ENCODE measurements around the gene LMBRD2.

Gene LMBRD2

DNA sequence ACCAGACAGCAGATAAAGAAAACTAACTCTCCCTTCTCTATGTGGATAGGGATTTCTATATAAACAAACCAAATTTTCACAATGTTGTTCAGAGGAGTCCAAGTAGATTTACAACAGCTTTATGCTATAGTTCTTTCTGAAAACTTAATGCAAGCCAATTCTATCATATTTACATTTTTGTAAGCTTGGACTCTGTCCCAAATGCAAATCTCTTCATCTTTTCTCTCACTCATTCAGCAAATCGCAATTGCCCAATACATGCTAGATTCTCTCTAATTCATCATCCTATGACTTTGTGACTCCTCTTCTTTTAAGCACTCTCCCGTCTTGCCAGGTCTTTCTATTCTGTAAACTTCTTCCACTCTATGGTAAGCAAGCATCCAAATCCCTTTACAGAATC lies 45.9 kb downstream of the LMBRD2 start:
- DNase-seq (ENCODE audit: low spot score) = no peak

- DNase-seq (ENCODE audit: low spot score) = no peak
These were observed 51.9 kb downstream of the LMBRD2 start for GRCh38 chr5:36099748-36100147.

GRCh38 chr5:36096486-36096885 lies 55.2 kb downstream of the LMBRD2 start:
- no peak for DNase-seq (ENCODE audit: low spot score)

GRCh38 chr5:36089989-36090388 lies 61.7 kb downstream of the LMBRD2 start:
- no peak for DNase-seq (ENCODE audit: low spot score)

GRCh38 chr5:36079200-36079781 lies 72.4 kb downstream of the LMBRD2 start:
- peak; percentile 53 for DNase-seq (ENCODE audit: low spot score)

GRCh38 chr5:36078430-36078829 lies 73.3 kb downstream of the LMBRD2 start:
- no peak for DNase-seq (ENCODE audit: low spot score)

GRCh38 chr5:36073595-36074216 lies 78.0 kb downstream of the LMBRD2 start:
- no peak for DNase-seq (ENCODE audit: low spot score)

DNA sequence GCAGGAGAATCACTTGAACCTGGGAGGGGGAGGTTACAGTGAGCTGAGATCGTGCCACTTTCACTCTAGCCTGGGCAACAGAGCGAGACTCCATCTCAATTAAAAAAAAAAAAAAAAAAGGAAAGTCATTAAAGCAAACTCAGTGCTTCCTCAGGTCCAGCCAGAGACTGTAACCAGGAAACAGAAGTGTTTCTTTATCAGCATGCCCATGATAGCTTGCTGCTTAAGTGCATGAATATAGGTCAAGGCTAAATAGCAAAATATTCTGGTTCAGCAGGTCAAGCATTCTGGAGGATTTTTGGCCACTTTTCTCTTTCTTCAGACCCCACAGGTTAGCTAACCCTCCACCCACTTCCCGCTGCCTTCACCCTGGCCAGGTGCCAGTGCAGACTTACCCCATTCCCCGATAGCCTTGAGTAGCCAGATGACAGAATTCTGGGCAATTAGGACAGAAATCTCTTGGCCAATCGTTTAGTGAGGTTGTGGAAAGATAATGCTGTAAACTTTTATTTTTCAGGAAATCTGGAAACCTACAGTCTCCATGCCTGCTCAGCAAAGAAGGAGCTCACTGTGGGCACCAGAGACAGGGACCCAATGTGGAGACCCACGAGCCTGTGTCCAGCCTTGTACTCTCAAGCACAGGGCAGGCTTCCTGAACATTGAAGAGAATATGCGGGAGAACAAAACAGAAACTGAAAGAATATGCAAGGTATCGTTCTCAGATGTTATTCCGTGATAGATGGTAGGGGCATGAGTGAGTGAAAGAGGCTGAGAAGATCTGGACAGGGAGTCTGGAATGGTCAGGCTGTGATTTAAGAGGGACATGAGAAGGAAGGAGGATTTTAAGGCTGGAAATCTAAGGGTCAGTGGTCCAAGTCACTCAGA lies 80.8 kb downstream of the LMBRD2 start:
- no peak for DNase-seq (ENCODE audit: low spot score)

DNA sequence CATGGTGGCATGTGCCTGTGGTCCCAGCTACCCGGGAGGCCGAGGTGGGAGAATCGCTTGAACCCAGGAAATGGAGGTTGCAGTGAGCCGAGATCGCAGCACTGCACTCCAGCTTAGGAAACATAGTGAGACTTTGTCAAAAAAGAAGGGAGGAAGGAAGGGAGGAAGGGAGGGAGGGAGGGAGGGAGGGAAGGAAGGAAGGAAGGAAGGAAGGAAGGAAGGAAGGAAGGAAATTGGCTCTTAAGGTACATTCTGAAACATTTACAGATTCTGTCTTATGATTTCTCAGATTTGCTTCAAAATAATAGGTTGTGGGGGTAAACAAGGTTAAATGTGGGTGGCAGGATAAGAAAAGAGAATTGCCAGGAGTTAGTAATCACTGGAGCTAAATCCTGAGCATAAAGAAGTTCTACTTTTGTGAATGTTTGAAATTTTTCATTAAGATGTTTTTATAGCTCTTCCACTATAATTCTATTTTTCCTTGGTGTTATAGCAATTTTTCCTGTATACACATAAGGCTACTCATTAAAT lies 82.9 kb downstream of the LMBRD2 start:
- no peak for DNase-seq (ENCODE audit: low spot score)

DNA sequence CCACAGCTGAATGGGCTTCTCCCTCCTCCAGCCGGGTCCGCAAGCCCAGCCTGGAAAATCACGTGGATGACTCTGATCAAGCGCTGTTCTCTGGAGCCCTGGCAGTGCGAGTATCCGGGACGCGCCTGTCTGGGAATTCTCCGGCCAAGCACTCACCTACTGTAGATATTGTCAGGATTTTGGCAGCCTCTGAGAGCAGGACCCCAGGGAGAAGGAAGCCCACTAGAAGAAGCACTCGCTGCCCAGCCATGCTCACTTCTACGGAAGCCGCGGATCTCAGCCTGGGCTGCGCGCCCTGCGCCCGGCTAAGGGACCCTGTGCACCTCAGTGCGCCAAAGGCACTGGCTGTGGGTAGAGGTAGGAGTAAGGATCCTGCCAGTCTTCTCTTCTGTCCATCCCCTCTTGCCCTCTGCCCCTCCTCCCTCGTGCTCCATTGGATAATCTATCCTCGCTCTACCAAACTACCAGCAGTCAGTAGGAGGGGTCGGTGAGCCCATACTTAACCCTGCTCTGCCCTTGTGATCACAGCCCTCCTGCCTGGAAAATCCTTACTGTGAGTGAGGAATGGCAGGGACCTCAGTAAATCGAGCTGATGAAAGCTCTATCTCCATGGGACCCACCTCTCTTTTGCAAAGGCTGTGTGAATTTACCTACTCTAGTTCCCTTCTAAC lies 85.0 kb downstream of the LMBRD2 start, which contains the start of gene UGT3A2:
TSS of gene UGT3A2 (minus strand) at position 343 of the 671 bp plus-strand sequence. CDS start at position 250, 93 bp downstream.
- DNase-seq (ENCODE audit: low spot score) = no peak

- no peak for DNase-seq (ENCODE audit: low spot score)
These were observed 85.6 kb downstream of the LMBRD2 start for GRCh38 chr5:36066001-36066539.

DNA sequence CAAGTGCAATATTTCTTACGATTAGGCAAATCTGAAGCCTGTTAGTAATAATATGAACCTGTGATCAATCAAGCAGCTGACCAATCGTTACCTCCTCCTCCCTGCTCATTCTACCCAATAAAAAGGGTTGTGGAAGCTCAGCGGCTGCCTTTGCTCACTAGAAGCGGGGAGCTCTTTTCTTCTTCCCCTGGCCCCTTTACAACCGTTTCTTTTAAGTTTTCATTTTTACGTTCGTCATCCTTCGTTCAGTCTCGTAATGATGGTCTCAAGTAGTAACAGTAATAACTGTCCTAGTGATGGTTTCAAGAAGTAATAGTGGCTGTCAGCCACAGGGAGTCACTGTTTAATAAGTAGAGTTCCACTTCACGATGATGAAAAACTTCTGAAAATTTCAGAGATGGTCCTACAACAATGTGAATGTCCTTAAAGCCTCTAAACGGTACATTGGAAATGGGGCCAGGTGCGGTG lies 91.2 kb downstream of the LMBRD2 start:
- DNase-seq (ENCODE audit: low spot score) = peak; percentile 24

DNA sequence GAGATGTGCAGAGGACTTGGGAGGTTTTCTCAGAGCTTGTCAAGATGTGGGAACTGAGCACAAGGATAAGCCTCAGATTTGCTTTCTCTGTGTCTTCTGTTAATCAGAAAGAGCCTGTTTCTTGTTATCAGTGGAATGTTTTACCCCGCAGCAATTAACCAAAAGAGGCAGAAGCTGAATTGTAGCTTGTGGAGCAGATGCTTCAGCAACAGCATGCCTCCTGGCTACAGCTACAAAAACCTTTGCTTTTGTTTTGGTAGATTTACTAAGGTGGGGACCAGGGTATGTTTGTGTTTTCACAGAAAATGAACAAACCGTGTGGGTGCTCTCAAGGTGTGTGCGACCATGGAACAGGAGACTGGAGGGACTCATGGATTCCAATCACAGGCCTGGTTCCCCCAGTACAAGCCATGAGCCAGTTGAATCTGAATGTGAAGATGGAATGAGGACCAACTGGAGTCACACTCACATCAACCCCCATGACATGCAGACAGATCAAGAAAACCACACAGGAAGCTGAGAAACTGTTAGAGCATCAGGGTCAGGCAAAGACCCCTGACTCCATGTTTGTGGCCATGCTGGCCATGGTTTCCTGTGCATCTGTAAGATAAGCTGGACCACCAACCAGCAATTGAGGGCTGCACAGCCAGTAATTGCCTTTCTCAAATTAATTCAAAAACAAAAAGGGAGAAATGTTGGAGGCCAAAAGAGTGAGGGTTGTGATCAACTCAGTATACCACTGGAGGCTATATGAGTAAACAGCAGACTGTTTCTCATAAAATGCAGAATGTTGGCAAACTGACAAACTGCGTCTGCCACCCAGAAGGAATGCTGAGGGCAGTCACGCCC lies 91.9 kb downstream of the LMBRD2 start:
- no peak for DNase-seq (ENCODE audit: low spot score)

DNA sequence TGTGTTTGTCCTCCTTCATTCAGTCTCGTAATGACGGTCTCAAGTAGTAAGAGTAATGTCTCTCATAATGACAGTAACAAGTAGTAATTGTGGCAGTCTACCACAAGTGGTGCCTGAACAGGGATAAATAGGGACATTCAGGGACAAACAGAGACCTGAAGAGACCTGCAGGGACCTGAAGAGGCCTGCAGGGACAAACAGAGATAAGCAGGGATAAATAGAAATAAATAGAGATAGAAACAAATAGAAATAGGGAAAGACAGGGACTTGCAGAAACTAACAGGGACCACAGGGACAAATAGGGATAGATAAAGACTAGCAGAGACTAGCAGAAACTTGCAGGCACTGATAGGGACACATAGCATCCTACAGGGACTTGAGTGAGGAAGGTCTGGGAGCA lies 92.9 kb downstream of the LMBRD2 start:
- no peak for DNase-seq (ENCODE audit: low spot score)

GRCh38 chr5:36057386-36057785 lies 94.3 kb downstream of the LMBRD2 start:
- DNase-seq (ENCODE audit: low spot score) = no peak

- no peak for DNase-seq (ENCODE audit: low spot score)
These were observed 95.3 kb downstream of the LMBRD2 start for GRCh38 chr5:36056422-36056821.

DNA sequence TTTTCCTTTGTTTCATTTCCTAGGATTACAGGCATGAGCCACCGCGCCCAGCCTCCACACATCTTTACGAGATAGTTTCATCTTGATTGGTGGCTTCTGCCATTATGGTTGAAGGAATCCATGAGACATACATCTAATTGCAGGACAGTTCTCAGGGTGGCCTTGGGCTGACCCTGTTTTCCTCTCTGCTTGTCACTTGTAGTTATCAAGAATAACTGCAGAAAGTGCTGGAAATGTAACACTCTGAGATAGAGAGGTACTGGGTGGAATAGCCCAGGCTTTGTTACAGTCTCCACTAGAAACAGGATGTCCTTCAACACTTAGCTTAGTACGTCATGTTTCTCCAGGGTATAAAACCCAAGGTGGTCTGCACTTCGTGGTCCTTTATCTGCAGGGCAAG lies 95.7 kb downstream of the LMBRD2 start:
- DNase-seq (ENCODE audit: low spot score) = no peak

DNA sequence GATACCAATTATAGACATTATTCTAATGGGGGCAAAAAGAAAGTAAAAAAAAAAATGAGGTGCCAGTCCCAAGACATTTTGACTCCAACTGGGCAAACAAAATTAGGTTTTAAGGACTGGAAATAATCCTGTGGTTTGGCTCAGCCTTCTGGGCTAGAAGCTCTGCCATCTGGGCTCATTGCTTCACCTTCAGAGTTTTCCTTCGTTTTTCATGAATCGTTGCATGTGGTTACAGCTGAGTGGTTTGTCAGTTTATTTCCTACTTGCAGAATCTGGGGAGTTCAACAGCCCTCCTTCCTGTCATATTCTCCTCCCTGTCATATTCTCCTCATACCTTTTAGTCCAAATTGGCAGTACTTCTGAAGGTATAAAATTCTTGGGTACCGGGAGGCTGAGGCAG lies 97.0 kb downstream of the LMBRD2 start:
- DNase-seq (ENCODE audit: low spot score) = no peak

DNA sequence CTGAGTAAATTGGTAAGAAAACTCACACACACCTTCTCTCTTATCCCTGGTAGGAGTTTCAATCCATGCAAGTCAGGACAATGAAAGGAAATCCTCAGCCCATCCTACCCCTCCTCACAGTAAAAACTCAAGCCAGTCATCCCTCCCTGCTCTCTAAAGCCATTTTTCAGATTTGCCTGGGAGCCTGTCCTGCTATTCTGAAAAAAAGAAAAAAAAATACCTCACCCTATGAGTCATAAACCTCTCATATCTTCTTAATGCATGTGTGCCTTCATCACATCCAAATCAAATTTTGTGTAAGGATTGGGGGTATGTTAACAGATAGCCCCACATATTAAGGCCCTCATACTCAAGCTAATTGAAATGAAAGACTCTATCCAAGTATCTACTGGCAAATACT lies 99.1 kb downstream of the LMBRD2 start:
- no peak for DNase-seq (ENCODE audit: low spot score)

DNA sequence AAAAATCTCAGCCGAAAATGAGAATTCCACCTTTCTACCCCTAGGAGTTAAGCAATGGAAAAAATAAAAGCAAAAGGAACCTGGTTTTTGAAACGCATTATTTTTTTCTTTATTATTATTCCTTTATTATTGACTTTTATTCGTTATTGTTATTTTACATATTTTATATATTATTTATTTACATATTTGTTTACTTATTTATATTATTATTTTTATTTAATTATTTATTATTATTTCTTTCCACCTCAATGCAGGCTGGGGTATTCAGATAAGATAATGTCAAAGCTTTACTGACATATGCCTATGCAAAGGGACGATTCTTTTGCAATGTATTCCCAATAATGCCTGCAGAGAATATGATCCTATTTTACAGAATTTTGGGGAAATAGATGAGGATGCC lies 101.7 kb downstream of the LMBRD2 start:
- no peak for DNase-seq (ENCODE audit: low spot score)

Data from COLO829 (cell line).